Measurements from ENCODE around the gene MRPS25.
A peak's percentile ranks its signal among the peaks of the same experiment; 100 is the strongest.

Gene MRPS25

GRCh38 chr3:15053541-15053940 lies 11.6 kb downstream of the MRPS25 start:
- Histone ChIP-seq H3K4me2 (ENCODE audit: low read depth, low read length) (no peak overlapping the region), H3K9me3 (replicated peaks; ENCODE audit: insufficient read depth, low read length) (no peaks in the 10 kb centered on the region), H3K4me1 (ENCODE audit: low read length) (peaks cover 23% of the 10 kb centered on the region), H2AFZ (ENCODE audit: low read length) (no peak overlapping the region), H3K4me3 (ENCODE audit: low read length) (no peak overlapping the region), H3K36me3 (replicated peaks; ENCODE audit: insufficient read depth, low read length) (peaks cover 19% of the 10 kb centered on the region), H3K9ac (ENCODE audit: low read length) (no peak overlapping the region), H3K27me3 (replicated peaks; ENCODE audit: insufficient read depth, low read length) (no peaks in the 10 kb centered on the region), H3F3A (ENCODE audit: insufficient read depth, low read length) (peaks cover 19% of the 10 kb centered on the region), H3K27ac (ENCODE audit: low read length) (no peak overlapping the region), H3K79me2 (ENCODE audit: low read length) (peaks cover 95% of the 10 kb centered on the region), H4K20me1 (ENCODE audit: insufficient read depth, low read length) (peaks cover 14% of the 10 kb centered on the region), H3K9me2 (replicated peaks; ENCODE audit: insufficient read depth, low read length) (no peaks in the 10 kb centered on the region)
- no peak for TF ChIP-seq EZH2 (optimal IDR thresholded peaks at IDR 0.05; ENCODE audit: low read depth, low read length)
- TF ChIP-seq CTCF (IDR thresholded peaks at IDR 0.05; ENCODE audit: low read length) = no peak
- TF ChIP-seq EZH2phosphoT487 (IDR thresholded peaks at IDR 0.05; ENCODE audit: low read length) = no peak
- no peak for DNase-seq

GRCh38 chr3:15052335-15053242 lies 12.5 kb downstream of the MRPS25 start:
- Histone ChIP-seq H3K9me2 (replicated peaks; ENCODE audit: insufficient read depth, low read length) (no peaks in the 10 kb centered on the region), H4K20me1 (ENCODE audit: insufficient read depth, low read length) (peaks cover 14% of the 10 kb centered on the region), H3K79me2 (ENCODE audit: low read length) (peaks cover 96% of the 10 kb centered on the region), H3K4me1 (ENCODE audit: low read length) (peaks cover 23% of the 10 kb centered on the region), H3K27ac (ENCODE audit: low read length) (no peak overlapping the region), H3K9me3 (replicated peaks; ENCODE audit: insufficient read depth, low read length) (no peaks in the 10 kb centered on the region), H3K4me2 (ENCODE audit: low read depth, low read length) (no peak overlapping the region), H2AFZ (ENCODE audit: low read length) (no peak overlapping the region), H3K36me3 (replicated peaks; ENCODE audit: insufficient read depth, low read length) (peaks cover 29% of the 10 kb centered on the region), H3K9ac (ENCODE audit: low read length) (no peak overlapping the region), H3F3A (ENCODE audit: insufficient read depth, low read length) (peaks cover 19% of the 10 kb centered on the region), H3K27me3 (replicated peaks; ENCODE audit: insufficient read depth, low read length) (no peaks in the 10 kb centered on the region), H3K4me3 (ENCODE audit: low read length) (no peak overlapping the region)
- TF ChIP-seq EZH2 (optimal IDR thresholded peaks at IDR 0.05; ENCODE audit: low read depth, low read length) (no peak), CTCF (IDR thresholded peaks at IDR 0.05; ENCODE audit: low read length) (no peak), EZH2phosphoT487 (IDR thresholded peaks at IDR 0.05; ENCODE audit: low read length) (no peak)
- no peak for DNase-seq

GRCh38 chr3:15051531-15051930 lies 13.6 kb downstream of the MRPS25 start:
- peaks cover 19% of the 10 kb centered on the region for H3F3A ChIP-seq (ENCODE audit: insufficient read depth, low read length)
- peak overlapping the region; percentile 76; the same call in 1 of the 2 replicates for H3K27ac ChIP-seq (ENCODE audit: low read length)
- H3K27me3 ChIP-seq (replicated peaks; ENCODE audit: insufficient read depth, low read length) = no peaks in the 10 kb centered on the region
- H3K9me2 ChIP-seq (replicated peaks; ENCODE audit: insufficient read depth, low read length) = no peaks in the 10 kb centered on the region
- TF ChIP-seq EZH2 (optimal IDR thresholded peaks at IDR 0.05; ENCODE audit: low read depth, low read length) = no peak
- TF ChIP-seq CTCF (IDR thresholded peaks at IDR 0.05; ENCODE audit: low read length) = peak; percentile 71
- H3K9me3 ChIP-seq (replicated peaks; ENCODE audit: insufficient read depth, low read length) = no peaks in the 10 kb centered on the region
- peaks cover 93% of the 10 kb centered on the region for H3K79me2 ChIP-seq (ENCODE audit: low read length)
- no peak overlapping the region for H3K4me3 ChIP-seq (ENCODE audit: low read length)
- H3K9ac ChIP-seq (ENCODE audit: low read length) = no peak overlapping the region
- peaks cover 14% of the 10 kb centered on the region for H4K20me1 ChIP-seq (ENCODE audit: insufficient read depth, low read length)
- H3K4me2 ChIP-seq (ENCODE audit: low read depth, low read length) = no peak overlapping the region
- H3K4me1 ChIP-seq (ENCODE audit: low read length) = peaks cover 24% of the 10 kb centered on the region
- DNase-seq = peak; percentile 41
- H3K36me3 ChIP-seq (replicated peaks; ENCODE audit: insufficient read depth, low read length) = peaks cover 34% of the 10 kb centered on the region
- no peak overlapping the region for H2AFZ ChIP-seq (ENCODE audit: low read length)

All from MM.1S (cell line).